Ishikawa (cell line): ENCODE results near the gene KIAA0586.

ENCODE experiments used
- CEBPB ChIP-seq: IDR thresholded peaks from 2 replicates; pipeline ENCODE4 v1.6.1; 2012
- CREB1 ChIP-seq: IDR thresholded peaks from 2 replicates; pipeline ENCODE4 v1.6.1; 2012; ENCODE audit warnings: low read depth
- EP300 ChIP-seq: IDR thresholded peaks from 2 replicates; pipeline ENCODE4 v1.6.1; 2012; ENCODE audit warnings: borderline replicate concordance
- MAX ChIP-seq: IDR thresholded peaks from 2 replicates; pipeline ENCODE4 v1.6.1; 2012
- NFIC ChIP-seq: IDR thresholded peaks from 2 replicates; pipeline ENCODE4 v1.6.1; 2012
- RAD21 ChIP-seq: IDR thresholded peaks from 2 replicates; pipeline ENCODE4 v1.6.1; 2012; ENCODE audit warnings: low read depth
- REST ChIP-seq: IDR thresholded peaks from 2 replicates; pipeline ENCODE4 v1.6.1; 2012; ENCODE audit warnings: low read depth, mild to moderate bottlenecking
- TAF1 ChIP-seq: IDR thresholded peaks from 2 replicates; pipeline ENCODE4 v1.6.1; 2012; ENCODE audit warnings: low read depth, mild to moderate bottlenecking
- TEAD4 ChIP-seq: IDR thresholded peaks from 2 replicates; pipeline ENCODE4 v1.6.1; 2012
- USF1 ChIP-seq: IDR thresholded peaks from 2 replicates; pipeline ENCODE4 v1.6.1; 2012
- YY1 ChIP-seq: IDR thresholded peaks from 2 replicates; pipeline ENCODE4 v1.6.1; 2012; ENCODE audit warnings: low read depth
- ZBTB7A ChIP-seq: IDR thresholded peaks from 2 replicates; pipeline ENCODE4 v1.6.1; 2012; ENCODE audit warnings: low read depth

GRCh38 chr14:58469309-58469708 is 41.8 kb downstream of the KIAA0586 start:
- TF ChIP-seq MAX (no peak), CEBPB (no peak), ZBTB7A (no peak), RAD21 (no peak), NFIC (no peak), EP300 (no peak), TAF1 (no peak), REST (peak; percentile 49; the same call in 1 of the 2 replicates), CREB1 (no peak), TEAD4 (no peak), USF1 (no peak), YY1 (no peak)
